ENCODE measurements around the gene OPN5.

OPN5 gene

DNA sequence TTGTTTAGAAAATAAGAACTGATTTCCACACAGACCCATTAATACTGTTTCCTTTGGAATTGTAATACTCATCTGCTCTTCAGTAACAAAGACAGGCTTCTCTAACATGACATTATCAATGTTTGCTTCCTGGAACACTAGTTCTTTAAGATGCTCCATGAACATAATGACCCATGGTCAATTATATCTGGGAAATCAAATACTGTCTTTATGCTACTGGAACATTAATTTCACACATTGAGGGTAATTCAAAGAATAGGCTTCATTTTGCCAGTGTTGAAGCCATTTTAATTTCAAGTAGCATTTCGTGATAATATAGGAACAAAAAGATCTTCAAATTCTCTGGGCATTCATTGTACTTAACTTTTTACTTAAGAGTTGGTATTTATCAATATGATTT lies 80.9 kb downstream of the OPN5 start:
- no peak overlapping the region for H3K4me3 ChIP-seq (replicated peaks in 1 of 2; ENCODE audit: low read depth in 2 of 2, low read length in 2 of 2)
- DNase-seq (ENCODE audit: low read depth in 2 of 2), result no peak
- no peak for TF ChIP-seq CTCF (IDR thresholded peaks at IDR 0.05; ENCODE audit: low read depth, low read length)

- H3K4me3 ChIP-seq (replicated peaks in 1 of 2; ENCODE audit: low read depth in 2 of 2, low read length in 2 of 2), result no peak overlapping the region
- no peak for DNase-seq (ENCODE audit: low read depth in 2 of 2)
- TF ChIP-seq CTCF (IDR thresholded peaks at IDR 0.05; ENCODE audit: low read depth, low read length), result no peak
Observed at GRCh38 chr6:47865206-47865605, 83.4 kb downstream of the OPN5 start.

DNA sequence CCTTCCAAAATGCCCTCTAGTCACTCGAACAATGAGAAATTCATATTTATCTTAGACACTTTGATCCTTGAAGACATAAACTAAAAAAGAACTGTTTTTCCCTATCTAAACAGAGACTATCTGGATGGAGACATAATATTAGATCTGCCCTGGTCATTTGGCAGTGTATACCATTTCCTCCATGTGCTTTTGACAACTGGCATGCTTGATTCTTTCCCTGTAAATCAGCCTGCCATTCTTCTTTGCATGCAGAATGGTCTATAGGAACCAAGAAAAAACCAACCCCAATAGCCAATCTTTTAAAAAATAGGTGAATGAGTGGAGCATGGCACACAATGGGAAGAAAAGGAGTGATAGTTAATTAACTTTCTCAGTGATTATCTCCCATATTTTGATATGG lies 93.8 kb downstream of the OPN5 start:
- no peak for TF ChIP-seq CTCF (IDR thresholded peaks at IDR 0.05; ENCODE audit: low read depth, low read length)
- DNase-seq (ENCODE audit: low read depth in 2 of 2), result no peak
- H3K4me3 ChIP-seq (replicated peaks in 1 of 2; ENCODE audit: low read depth in 2 of 2, low read length in 2 of 2), result no peak overlapping the region

All from cardiac fibroblast (primary cell).